Astrocyte (in vitro differentiated cells and primary cell): ENCODE measurements around the gene APMAP.
"Not testable (repeated sequence)": the region's sequence is repeated elsewhere in the genome, so short reads cannot be mapped to it uniquely, and the experiment has no call there.

Experiments
- EZH2 ChIP-seq: IDR thresholded peaks from 2 replicates; pipeline ENCODE4 v1.6.1; 2012; ENCODE audit warnings: mild to moderate bottlenecking, low read length, inconsistent platforms; ENCODE audit not compliant: insufficient read depth
- TF ChIP-seq, protein P1 (sequence below): IDR thresholded peaks from 2 replicates; pipeline ENCODE4 v1.5.1; 2011; ENCODE audit warnings: low read depth, mild to moderate bottlenecking, inconsistent platforms, low read length, moderate library complexity; ENCODE audit not compliant: insufficient read depth

DNA sequence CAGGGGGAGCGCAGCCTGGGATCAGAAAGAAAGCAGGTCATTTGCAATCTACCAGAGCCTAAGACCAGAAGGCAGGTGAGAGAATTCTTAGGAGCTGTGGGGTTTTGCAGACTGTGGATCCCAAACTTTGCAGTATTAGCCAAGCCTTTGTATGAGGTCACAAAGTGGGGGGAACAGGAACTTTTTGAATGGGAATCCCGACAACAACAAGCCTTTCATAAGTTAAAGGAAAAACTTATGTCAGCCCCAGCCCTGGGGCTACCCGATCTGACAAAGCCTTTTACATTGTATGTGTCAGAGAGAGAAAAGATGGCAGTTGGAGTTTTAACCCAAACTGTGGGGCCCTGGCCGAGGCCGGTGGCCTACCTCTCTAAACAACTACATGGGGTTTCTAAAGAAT lies 63.3 kb downstream of the APMAP start:
- TF ChIP-seq, protein P1, sequence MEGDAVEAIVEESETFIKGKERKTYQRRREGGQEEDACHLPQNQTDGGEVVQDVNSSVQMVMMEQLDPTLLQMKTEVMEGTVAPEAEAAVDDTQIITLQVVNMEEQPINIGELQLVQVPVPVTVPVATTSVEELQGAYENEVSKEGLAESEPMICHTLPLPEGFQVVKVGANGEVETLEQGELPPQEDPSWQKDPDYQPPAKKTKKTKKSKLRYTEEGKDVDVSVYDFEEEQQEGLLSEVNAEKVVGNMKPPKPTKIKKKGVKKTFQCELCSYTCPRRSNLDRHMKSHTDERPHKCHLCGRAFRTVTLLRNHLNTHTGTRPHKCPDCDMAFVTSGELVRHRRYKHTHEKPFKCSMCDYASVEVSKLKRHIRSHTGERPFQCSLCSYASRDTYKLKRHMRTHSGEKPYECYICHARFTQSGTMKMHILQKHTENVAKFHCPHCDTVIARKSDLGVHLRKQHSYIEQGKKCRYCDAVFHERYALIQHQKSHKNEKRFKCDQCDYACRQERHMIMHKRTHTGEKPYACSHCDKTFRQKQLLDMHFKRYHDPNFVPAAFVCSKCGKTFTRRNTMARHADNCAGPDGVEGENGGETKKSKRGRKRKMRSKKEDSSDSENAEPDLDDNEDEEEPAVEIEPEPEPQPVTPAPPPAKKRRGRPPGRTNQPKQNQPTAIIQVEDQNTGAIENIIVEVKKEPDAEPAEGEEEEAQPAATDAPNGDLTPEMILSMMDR = not testable (repeated sequence)
- TF ChIP-seq EZH2 = not testable (repeated sequence)
